Measurements from ENCODE around the gene NEK3.
"Not testable (repeated sequence)": the region's sequence is repeated elsewhere in the genome, so short reads cannot be mapped to it uniquely, and the experiment has no call there.

Gene NEK3

GRCh38 chr13:52159159-52159982 lies at the start of gene NEK3:
Gene NEK3 (minus strand): TSS chr13:52159597. CDS start chr13:52156191, 3,406 bp downstream.
- DNase-seq (ENCODE audit: low read depth in 1 of 2, low spot score in 1 of 2) = peak; percentile 9 to 30

GRCh38 chr13:52208384-52208783 lies 49.0 kb upstream of the NEK3 start:
- DNase-seq (ENCODE audit: low read depth in 1 of 2, low spot score in 1 of 2) = not testable (repeated sequence)

DNA sequence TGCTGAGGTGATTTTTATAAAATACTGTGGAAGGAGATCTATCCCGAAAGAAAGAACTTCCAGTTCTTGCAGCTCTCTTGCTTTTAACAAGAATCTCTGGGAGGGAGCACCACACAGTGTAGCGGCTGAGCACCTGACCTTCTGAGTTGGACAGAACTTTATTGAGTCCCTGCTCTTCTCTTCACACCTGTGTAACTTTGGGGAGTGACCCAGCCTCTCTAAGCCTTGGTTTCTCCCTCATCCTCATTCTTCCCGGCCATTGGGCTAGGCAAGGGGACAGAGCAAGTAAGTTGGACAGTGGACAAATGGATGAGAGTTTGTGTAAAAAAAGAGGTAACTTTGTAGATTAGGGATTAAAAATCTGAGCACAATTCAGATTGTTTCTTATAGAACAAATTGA lies 48.5 kb upstream of the NEK3 start:
- DNase-seq (ENCODE audit: low read depth in 1 of 2, low spot score in 1 of 2) = not testable (repeated sequence)

- DNase-seq (ENCODE audit: low read depth in 1 of 2, low spot score in 1 of 2) = not testable (repeated sequence)
Observed at GRCh38 chr13:52207337-52207736, 47.9 kb upstream of the NEK3 start.

GRCh38 chr13:52204546-52204945 lies 45.1 kb upstream of the NEK3 start:
- not testable (repeated sequence) for DNase-seq (ENCODE audit: low read depth in 1 of 2, low spot score in 1 of 2)

DNA sequence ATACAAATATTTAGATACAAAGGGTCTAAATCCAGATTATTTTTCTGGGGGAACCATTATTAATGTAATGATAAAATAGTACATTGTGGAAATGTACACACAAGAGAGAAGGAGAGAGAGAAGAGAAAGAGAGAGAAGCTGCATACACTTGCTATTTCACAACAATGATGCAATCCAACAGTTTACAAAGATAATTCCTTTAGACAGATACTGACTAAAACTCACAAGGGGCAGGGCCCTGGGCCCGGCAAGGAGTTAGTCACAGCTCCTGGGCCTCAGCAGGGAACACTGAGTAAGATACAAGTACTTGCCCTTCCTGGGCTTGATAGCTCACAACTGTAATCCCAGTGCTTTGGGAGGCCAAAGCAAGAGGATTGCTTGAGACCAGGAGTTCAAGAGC lies 44.5 kb upstream of the NEK3 start:
- not testable (repeated sequence) for DNase-seq (ENCODE audit: low read depth in 1 of 2, low spot score in 1 of 2)

- DNase-seq (ENCODE audit: low read depth in 1 of 2, low spot score in 1 of 2) = not testable (repeated sequence)
Observed at GRCh38 chr13:52202506-52202905, 43.1 kb upstream of the NEK3 start.

DNA sequence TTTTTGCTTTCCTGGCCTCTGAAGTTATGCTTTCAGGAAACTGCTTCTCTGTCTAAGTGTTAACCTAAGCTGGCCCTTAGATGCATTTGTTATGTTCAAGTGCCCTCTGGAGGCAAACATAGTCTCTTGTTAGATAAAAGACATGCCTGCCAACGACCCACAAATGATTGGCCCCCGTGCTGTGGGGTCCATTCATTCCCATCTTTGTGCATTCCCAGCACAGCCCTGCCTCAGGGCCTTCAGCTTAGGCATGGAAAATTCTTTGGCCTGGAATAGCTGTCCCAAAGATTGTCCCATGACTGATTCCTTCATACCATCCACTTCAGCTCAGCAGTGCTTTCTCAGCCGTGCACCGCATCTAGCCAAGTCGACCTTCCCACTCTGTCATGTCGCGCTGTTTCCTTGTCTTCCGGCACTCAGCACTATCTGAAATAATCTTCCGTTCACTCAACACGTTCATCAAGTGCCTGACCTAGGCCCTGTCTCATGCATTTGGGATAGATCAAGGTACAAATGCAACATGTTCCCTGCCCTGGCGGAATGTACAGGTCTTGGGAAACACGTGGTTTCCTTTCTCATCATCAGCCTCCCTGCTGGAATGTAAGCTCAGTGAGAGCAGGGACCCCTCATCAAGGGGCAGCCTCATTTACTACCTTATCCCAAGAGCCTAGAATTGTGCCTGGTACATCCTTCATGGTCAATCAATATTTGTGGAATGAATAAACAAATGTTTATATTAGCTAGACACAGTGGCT lies 42.2 kb upstream of the NEK3 start:
- not testable (repeated sequence) for DNase-seq (ENCODE audit: low read depth in 1 of 2, low spot score in 1 of 2)

GRCh38 chr13:52195401-52195837 lies 36.0 kb upstream of the NEK3 start:
- peak; percentile 29 to 45 for DNase-seq (ENCODE audit: low read depth in 1 of 2, low spot score in 1 of 2)

GRCh38 chr13:52194184-52194868 lies 34.9 kb upstream of the NEK3 start:
- DNase-seq (ENCODE audit: low read depth in 1 of 2, low spot score in 1 of 2) = peak; percentile 81 to 84

GRCh38 chr13:52193587-52194183 lies 34.3 kb upstream of the NEK3 start:
- DNase-seq (ENCODE audit: low read depth in 1 of 2, low spot score in 1 of 2) = not testable (repeated sequence)

DNA sequence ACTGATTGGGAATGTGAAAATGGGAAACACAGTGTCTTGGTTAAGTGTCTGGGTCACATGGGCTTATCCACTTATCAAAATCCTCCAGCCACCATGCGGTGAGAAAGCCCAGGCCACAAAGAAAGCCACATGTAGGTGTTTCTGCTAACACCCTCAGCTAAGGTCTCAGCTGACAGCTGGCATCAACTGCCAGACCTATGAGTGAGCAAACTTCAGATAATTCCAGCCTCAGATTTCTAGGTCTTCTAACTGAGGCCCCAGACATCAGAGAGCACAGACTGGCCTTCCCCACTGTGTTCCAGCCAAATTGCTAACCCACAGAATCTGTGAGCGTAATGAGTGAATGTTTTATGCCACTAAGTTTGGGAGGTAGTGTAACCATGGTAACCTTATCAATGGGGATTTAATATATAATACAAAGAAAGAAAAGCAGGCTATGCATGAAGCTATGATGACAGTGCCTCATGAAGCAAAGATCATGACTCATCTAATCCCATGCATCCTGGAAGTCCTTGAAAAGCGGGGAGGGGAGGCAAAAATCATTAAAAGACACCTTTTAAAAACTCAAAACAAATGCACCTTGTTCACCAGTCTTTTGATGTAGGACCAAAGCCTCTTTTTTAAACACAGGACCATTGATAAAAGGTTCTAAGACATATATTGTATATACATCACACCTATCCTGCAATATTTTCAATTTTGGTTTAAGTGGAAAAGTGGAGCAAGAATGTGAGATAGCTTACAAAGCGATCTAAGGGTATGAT lies 28.2 kb upstream of the NEK3 start:
- DNase-seq (ENCODE audit: low read depth in 1 of 2, low spot score in 1 of 2) = not testable (repeated sequence)

DNA sequence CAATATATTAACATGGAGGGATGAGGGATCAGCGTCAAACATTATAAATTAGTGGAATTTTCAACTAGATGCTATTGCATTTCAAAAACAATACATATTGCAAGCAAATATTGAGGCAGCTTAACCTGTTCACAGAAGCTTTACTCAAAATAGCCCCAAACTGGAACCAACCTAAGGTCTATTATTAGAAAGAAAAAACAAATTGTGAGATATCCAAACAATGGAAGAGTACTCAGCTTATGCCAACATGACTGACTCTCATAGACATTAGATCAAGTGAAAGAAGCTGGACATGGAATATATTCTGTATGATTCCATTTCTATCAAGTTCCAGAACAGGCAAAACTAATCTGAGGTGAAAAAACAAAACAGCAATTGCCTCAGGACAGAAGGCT lies 27.6 kb upstream of the NEK3 start:
- no peak for DNase-seq (ENCODE audit: low read depth in 1 of 2, low spot score in 1 of 2)

DNA sequence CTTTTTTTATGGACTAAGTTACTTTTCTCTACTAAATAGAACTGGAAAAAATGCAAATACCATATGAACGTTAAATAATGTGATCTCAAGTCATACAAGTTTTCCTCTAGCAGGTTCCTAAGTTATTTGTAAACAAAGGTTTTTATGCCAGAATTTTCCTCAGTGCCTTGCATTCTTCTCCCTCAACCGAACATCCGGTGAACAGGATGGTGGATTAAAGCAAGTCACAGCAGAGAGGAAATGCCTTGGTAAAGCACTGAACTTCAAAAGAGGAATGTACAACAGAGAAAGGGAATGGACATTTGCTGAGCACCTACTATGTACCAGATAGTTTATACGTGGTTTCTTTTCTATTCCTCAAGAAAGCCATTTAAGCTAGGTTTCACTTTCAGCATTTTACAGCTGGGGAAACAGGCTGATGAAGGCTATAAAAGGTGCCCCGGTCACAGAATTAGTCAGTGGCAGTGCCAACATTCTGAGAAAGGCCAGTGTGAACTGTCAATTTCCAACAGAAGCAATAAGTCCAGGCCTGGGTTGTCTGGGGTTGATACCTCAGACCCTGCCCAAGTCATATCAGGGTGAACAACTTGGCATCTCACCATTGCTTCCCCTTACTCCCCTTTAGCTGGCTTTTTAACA lies 22.0 kb upstream of the NEK3 start:
- not testable (repeated sequence) for DNase-seq (ENCODE audit: low read depth in 1 of 2, low spot score in 1 of 2)

GRCh38 chr13:52179925-52180324 lies 20.5 kb upstream of the NEK3 start:
- DNase-seq (ENCODE audit: low read depth in 1 of 2, low spot score in 1 of 2) = no peak

- no peak for DNase-seq (ENCODE audit: low read depth in 1 of 2, low spot score in 1 of 2)
Observed at GRCh38 chr13:52177276-52177675, 17.9 kb upstream of the NEK3 start.

- DNase-seq (ENCODE audit: low read depth in 1 of 2, low spot score in 1 of 2) = not testable (repeated sequence)
Observed at GRCh38 chr13:52173970-52174369, 14.6 kb upstream of the NEK3 start.

GRCh38 chr13:52173373-52173772 lies 14.0 kb upstream of the NEK3 start:
- no peak for DNase-seq (ENCODE audit: low read depth in 1 of 2, low spot score in 1 of 2)

DNA sequence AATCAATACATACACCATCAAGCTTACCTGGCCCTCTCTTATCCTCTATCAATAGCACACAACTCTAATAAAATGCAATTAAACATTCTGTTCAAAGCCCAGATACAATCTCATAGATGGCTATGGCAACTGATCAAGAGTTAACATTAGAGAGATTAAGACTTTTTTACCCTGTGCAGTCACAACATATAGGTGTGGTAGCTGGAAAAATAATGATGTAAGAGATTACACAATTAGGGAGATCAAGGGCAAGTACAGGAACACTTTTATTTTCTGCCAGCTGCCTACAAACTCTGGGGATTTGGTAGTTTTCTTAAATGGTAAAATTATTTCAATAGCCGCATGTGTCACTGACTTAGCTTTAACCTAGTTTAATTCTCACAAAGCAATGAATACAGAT lies 12.3 kb upstream of the NEK3 start:
- not testable (repeated sequence) for DNase-seq (ENCODE audit: low read depth in 1 of 2, low spot score in 1 of 2)

All from activated T-helper 1 cell treated with anti-CD3 and anti-CD28 coated beads, Interleukin-2, amount 50 U/mL, for 16 hours (primary cell).